ENCODE data around the gene STRN3.

STRN3 gene

GRCh38 chr14:30888480-30889243 is 137.5 kb downstream of the STRN3 start:
- no peaks in the 10 kb centered on the region for H4K20me1 ChIP-seq (ENCODE audit: insufficient read depth)
- no peak for TF ChIP-seq CTCF (conservative IDR thresholded peaks at IDR 0.05; ENCODE audit: low read depth, low read length)
- no peak overlapping the region for H3K27ac ChIP-seq
- 0 out of 2 replicates have a peak, but pooled peaks cover 3% of the 10 kb centered on the region for H3K36me3 ChIP-seq (ENCODE audit: insufficient read depth)
- no peaks in the 10 kb centered on the region for H3K27me3 ChIP-seq (ENCODE audit: insufficient read depth, low read depth)
- no peak overlapping the region for H3K4me2 ChIP-seq
- no peaks in the 10 kb centered on the region for H3K79me2 ChIP-seq (ENCODE audit: insufficient read depth, low read depth)
- H2AFZ ChIP-seq (ENCODE audit: low read depth), result no peak overlapping the region
- H3K4me3 ChIP-seq (IDR thresholded peaks at IDR 0.05; ENCODE audit: insufficient read depth, low read depth, low read length), result no peak overlapping the region
- H3K9ac ChIP-seq, result no peak overlapping the region
- peaks cover 15% of the 10 kb centered on the region for H3K4me1 ChIP-seq (ENCODE audit: low read depth, poor library complexity, severe bottlenecking)

- Histone ChIP-seq H3K4me3 (IDR thresholded peaks at IDR 0.05; ENCODE audit: insufficient read depth, low read depth, low read length) (no peak overlapping the region), H3K27me3 (ENCODE audit: insufficient read depth, low read depth) (no peaks in the 10 kb centered on the region), H3K79me2 (ENCODE audit: insufficient read depth, low read depth) (no peaks in the 10 kb centered on the region), H3K27ac (no peak overlapping the region), H3K4me2 (no peak overlapping the region), H3K9ac (no peak overlapping the region), H3K4me1 (ENCODE audit: low read depth, poor library complexity, severe bottlenecking) (peaks cover 19% of the 10 kb centered on the region), H2AFZ (ENCODE audit: low read depth) (no peak overlapping the region), H4K20me1 (ENCODE audit: insufficient read depth) (no peaks in the 10 kb centered on the region), H3K36me3 (ENCODE audit: insufficient read depth) (no peaks in the 10 kb centered on the region)
- TF ChIP-seq CTCF (conservative IDR thresholded peaks at IDR 0.05; ENCODE audit: low read depth, low read length), result no peak
Measured at GRCh38 chr14:30885840-30886740, 140.1 kb downstream of the STRN3 start.

GRCh38 chr14:30884901-30885300 is 141.3 kb downstream of the STRN3 start:
- Histone ChIP-seq H3K79me2 (ENCODE audit: insufficient read depth, low read depth) (no peaks in the 10 kb centered on the region), H3K4me1 (ENCODE audit: low read depth, poor library complexity, severe bottlenecking) (peaks cover 19% of the 10 kb centered on the region), H3K4me2 (no peak overlapping the region), H3K27ac (no peak overlapping the region), H3K36me3 (ENCODE audit: insufficient read depth) (no peaks in the 10 kb centered on the region), H3K27me3 (ENCODE audit: insufficient read depth, low read depth) (no peaks in the 10 kb centered on the region), H3K4me3 (IDR thresholded peaks at IDR 0.05; ENCODE audit: insufficient read depth, low read depth, low read length) (no peak overlapping the region), H2AFZ (ENCODE audit: low read depth) (no peak overlapping the region), H3K9ac (no peak overlapping the region), H4K20me1 (ENCODE audit: insufficient read depth) (no peaks in the 10 kb centered on the region)
- TF ChIP-seq CTCF (conservative IDR thresholded peaks at IDR 0.05; ENCODE audit: low read depth, low read length), result no peak

- Histone ChIP-seq H3K27me3 (ENCODE audit: insufficient read depth, low read depth) (no peaks in the 10 kb centered on the region), H2AFZ (ENCODE audit: low read depth) (no peak overlapping the region), H3K4me3 (IDR thresholded peaks at IDR 0.05; ENCODE audit: insufficient read depth, low read depth, low read length) (no peak overlapping the region), H3K27ac (no peak overlapping the region), H3K36me3 (ENCODE audit: insufficient read depth) (no peaks in the 10 kb centered on the region), H4K20me1 (ENCODE audit: insufficient read depth) (no peaks in the 10 kb centered on the region), H3K4me2 (no peak overlapping the region), H3K4me1 (ENCODE audit: low read depth, poor library complexity, severe bottlenecking) (peaks cover 9% of the 10 kb centered on the region), H3K9ac (no peak overlapping the region), H3K79me2 (ENCODE audit: insufficient read depth, low read depth) (no peaks in the 10 kb centered on the region)
- no peak for TF ChIP-seq CTCF (conservative IDR thresholded peaks at IDR 0.05; ENCODE audit: low read depth, low read length)
Measured at GRCh38 chr14:30883508-30884294, 142.5 kb downstream of the STRN3 start.
